BLaER1 (cell line): ENCODE measurements around the gene RHEX.
"Not testable (repeated sequence)": the region's sequence is repeated elsewhere in the genome, so short reads cannot be mapped to it uniquely, and the experiment has no call there.

Experiments used
- H3K27ac ChIP-seq: shearing (Covaris generic); formaldehyde crosslinking; 2 replicates; pipeline ENCODE4 v1.8.1; 2022
- H3K27me3 ChIP-seq: shearing (Covaris generic); formaldehyde crosslinking; 2 replicates; pipeline ENCODE4 v1.8.1; 2022
- H3K36me3 ChIP-seq: shearing (Covaris generic); formaldehyde crosslinking; 2 replicates; pipeline ENCODE4 v1.8.1; 2022
- H3K4me1 ChIP-seq: shearing (Covaris generic); formaldehyde crosslinking; 2 replicates; pipeline ENCODE4 v1.8.1; 2022
- H3K4me2 ChIP-seq: shearing (Covaris generic); formaldehyde crosslinking; 2 replicates; pipeline ENCODE4 v1.8.1; 2022
- H3K4me3 ChIP-seq: shearing (Covaris generic); formaldehyde crosslinking; 2 replicates; pipeline ENCODE4 v1.8.1; 2022
- H3K9ac ChIP-seq: shearing (Covaris generic); formaldehyde crosslinking; 2 replicates; pipeline ENCODE4 v1.8.1; 2022
- H3K9me3 ChIP-seq: shearing (Covaris generic); formaldehyde crosslinking; 2 replicates; pipeline ENCODE4 v1.8.1; 2022
- H4K20me1 ChIP-seq: shearing (Covaris generic); formaldehyde crosslinking; 2 replicates; pipeline ENCODE4 v1.8.1; 2022
- Cebpa-rat ChIP-seq: shearing (Covaris generic); IDR thresholded peaks from 2 replicates; pipeline ENCODE4 v1.8.1; 2022

The RHEX gene

GRCh38 chr1:206041640-206042039 is 11.3 kb upstream of the RHEX start:
- H3K27me3 ChIP-seq, result no peaks in the 10 kb centered on the region
- no peaks in the 10 kb centered on the region for H3K36me3 ChIP-seq
- H3K27ac ChIP-seq, result no peak overlapping the region
- H3K4me2 ChIP-seq, result no peak overlapping the region
- no peaks in the 10 kb centered on the region for H4K20me1 ChIP-seq
- no peak for TF ChIP-seq Cebpa-rat
- H3K4me3 ChIP-seq, result no peak overlapping the region
- H3K9ac ChIP-seq, result no peak overlapping the region
- H3K4me1 ChIP-seq, result peaks cover 35% of the 10 kb centered on the region
- no peaks in the 10 kb centered on the region for H3K9me3 ChIP-seq

DNA sequence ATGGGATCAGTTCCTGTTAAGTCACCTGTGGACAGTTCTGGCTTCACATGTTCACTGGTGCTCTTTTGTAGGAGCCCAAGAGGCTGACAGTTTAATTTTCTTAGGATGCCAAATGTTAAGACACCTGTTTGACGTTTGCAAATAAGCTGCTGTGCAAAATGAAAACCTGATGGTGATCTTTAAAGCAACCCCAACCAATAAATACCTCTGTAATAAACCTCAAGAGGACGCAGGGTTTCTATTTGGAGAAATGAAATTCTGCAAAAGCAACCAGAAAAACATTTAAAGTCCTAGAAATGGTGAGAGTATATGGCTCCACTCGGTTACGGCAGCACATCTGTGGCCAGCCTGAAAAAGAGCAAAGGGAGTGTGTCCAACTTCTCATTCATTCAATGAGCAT is 5.7 kb upstream of the RHEX start:
- Histone ChIP-seq H3K27me3 (no peaks in the 10 kb centered on the region), H3K27ac (no peak overlapping the region), H3K9me3 (no peaks in the 10 kb centered on the region), H3K4me3 (no peak overlapping the region), H3K36me3 (no peaks in the 10 kb centered on the region), H3K9ac (no peak overlapping the region), H3K4me2 (no peak overlapping the region), H3K4me1 (peaks cover 33% of the 10 kb centered on the region), H4K20me1 (no peaks in the 10 kb centered on the region)
- no peak for TF ChIP-seq Cebpa-rat

DNA sequence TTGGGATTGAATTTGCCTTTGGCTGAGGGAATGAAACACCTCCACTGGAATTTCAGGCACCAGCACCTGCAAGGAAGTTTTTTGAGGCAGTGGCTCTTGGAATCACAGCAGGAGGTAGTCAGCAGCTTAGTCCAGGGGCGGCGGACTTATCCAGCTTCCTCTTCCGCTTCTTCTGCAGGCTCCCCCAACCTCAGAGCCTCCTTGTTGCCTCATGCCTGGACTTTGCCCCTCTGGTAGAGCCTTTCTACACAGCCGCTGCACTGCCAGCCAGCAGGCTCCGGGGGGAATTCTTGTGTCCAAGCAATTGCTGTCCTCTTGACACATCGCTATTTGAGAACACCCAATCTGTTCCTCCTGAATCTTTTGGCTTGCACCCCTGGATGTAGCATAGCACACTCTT is 4.4 kb upstream of the RHEX start:
- peaks cover 43% of the 10 kb centered on the region for H3K4me1 ChIP-seq

DNA sequence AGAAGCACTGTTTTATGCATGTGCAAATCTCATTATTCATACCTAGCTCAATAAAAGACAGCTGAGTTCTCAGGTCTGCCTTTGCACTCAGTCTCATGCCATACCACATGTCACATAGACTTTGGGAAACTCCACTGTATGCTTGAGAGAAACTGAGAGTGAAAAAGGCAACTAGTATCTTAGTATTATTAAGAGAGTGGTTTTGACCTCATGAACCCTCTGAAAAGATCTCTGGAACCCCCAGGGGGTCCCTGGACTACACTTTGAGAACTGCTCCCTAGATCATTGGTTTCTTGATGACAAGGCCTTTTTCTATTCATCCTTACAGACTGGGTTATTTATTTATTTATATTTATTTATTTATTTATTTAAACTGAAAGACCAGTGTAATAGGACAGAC is 3.7 kb upstream of the RHEX start:
- Histone ChIP-seq H3K4me2 (no peak overlapping the region), H3K36me3 (no peaks in the 10 kb centered on the region), H3K9me3 (no peaks in the 10 kb centered on the region; the same call in 1 of the 2 replicates), H3K27ac (no peak overlapping the region), H4K20me1 (no peaks in the 10 kb centered on the region), H3K27me3 (no peaks in the 10 kb centered on the region), H3K9ac (no peak overlapping the region), H3K4me3 (no peak overlapping the region), H3K4me1 (peaks cover 42% of the 10 kb centered on the region)
- no peak for TF ChIP-seq Cebpa-rat

More for the DNA sequence above, 4.4 kb upstream of the RHEX start:
- H3K27ac ChIP-seq, result no peak overlapping the region
- no peaks in the 10 kb centered on the region for H4K20me1 ChIP-seq
- H3K4me3 ChIP-seq, result no peak overlapping the region
- no peaks in the 10 kb centered on the region for H3K27me3 ChIP-seq
- TF ChIP-seq Cebpa-rat, result no peak
- H3K36me3 ChIP-seq, result no peaks in the 10 kb centered on the region
- H3K9me3 ChIP-seq, result no peaks in the 10 kb centered on the region; the same call in 1 of the 2 replicates
- H3K9ac ChIP-seq, result no peak overlapping the region
- no peak overlapping the region for H3K4me2 ChIP-seq

DNA sequence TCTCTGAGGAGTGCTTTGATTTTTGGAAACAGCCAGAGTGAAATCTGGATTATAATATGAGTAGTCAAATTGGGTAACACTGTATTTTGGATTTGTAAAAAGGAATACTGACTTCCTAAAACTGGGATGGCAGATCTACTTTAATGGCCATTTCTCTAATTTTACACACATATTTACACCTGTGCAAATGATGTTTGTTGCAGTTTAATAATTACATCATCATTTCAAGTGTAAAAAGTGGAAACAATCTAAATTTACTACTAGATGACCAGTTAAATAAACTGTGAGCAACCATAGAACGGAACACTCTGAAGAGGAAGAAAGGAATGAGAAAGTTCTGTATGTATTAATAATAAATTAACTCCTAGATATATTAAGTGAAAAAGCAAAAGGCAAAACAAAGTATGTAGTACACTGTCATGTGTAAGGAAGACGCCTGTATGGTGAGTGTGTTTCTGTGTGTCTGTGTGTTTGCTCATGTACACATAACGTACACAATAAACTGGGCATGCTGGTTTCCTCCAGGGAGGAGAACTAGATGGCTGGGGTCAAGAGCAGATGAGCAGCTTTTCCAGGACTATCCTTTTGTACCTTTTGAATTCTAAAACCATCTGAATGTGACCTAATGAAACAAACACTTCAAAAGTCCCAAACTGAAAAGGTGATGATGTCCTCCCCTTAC is 2.9 kb upstream of the RHEX start:
- H3K9me3 ChIP-seq, result no peaks in the 10 kb centered on the region; the same call in 1 of the 2 replicates
- H3K9ac ChIP-seq, result no peak overlapping the region
- TF ChIP-seq Cebpa-rat, result no peak
- peak overlapping the region; percentile 81 for H3K4me2 ChIP-seq
- no peaks in the 10 kb centered on the region for H4K20me1 ChIP-seq
- H3K27ac ChIP-seq, result no peak overlapping the region; the same call in 1 of the 2 replicates
- no peaks in the 10 kb centered on the region for H3K27me3 ChIP-seq
- H3K36me3 ChIP-seq, result no peaks in the 10 kb centered on the region
- H3K4me1 ChIP-seq, result peaks cover 42% of the 10 kb centered on the region
- no peak overlapping the region for H3K4me3 ChIP-seq

DNA sequence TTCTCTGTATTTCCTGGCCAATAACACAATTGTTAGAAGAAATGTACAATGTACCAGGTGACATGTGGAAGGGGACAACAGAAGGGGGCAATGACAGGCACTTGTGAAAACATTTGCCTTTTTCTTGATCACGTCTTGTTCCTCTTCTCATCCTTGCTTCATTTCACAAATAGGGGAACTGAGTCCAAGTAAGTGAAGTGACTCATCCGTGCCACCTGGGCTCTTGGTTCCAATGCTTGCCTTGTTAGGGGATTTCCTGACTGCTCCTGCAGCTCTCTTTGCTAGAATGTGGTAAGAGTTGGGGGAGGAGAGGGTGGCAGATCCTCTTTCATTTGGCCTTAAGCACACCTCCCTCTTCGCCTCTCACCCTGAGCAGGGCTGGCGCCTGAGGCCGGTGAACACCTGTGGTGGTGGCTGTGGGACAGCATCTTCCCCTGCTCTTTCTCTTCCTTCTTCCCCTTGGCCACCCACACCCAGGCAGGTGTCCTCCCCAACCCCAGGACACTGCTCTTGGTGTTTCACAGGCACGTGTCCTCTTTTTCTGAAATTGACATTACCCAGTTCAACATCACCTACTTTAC is 2.2 kb upstream of the RHEX start:
- Histone ChIP-seq H3K9me3 (no peaks in the 10 kb centered on the region; the same call in 1 of the 2 replicates), H3K36me3 (no peaks in the 10 kb centered on the region), H4K20me1 (no peaks in the 10 kb centered on the region), H3K27me3 (no peaks in the 10 kb centered on the region), H3K4me1 (peaks cover 42% of the 10 kb centered on the region), H3K27ac (peak overlapping the region; percentile 68), H3K4me3 (no peak overlapping the region), H3K4me2 (peak overlapping the region; percentile 81), H3K9ac (peak overlapping the region; percentile 13; the same call in 1 of the 2 replicates)
- no peak for TF ChIP-seq Cebpa-rat

- Histone ChIP-seq H3K4me1 (peaks cover 42% of the 10 kb centered on the region), H3K27ac (peak overlapping the region; percentile 68)
Measured at GRCh38 chr1:206052231-206052865, 625 bp upstream of the RHEX start.

GRCh38 chr1:206053616-206054015 is 643 bp downstream of the RHEX start:
- H3K27me3 ChIP-seq, H3K9me3 ChIP-seq, H4K20me1 ChIP-seq, H3K36me3 ChIP-seq: not testable (repeated sequence)
- Histone ChIP-seq H3K4me2 (peak overlapping the region; percentile 69), H3K4me3 (peak overlapping the region; percentile 41), H3K4me1 (peaks cover 42% of the 10 kb centered on the region), H3K27ac (peak overlapping the region; percentile 79), H3K9ac (peak overlapping the region; percentile 53; the same call in 1 of the 2 replicates)

More at GRCh38 chr1:206052231-206052865, 625 bp upstream of the RHEX start:
- H4K20me1 ChIP-seq, H3K27me3 ChIP-seq, H3K9me3 ChIP-seq, H3K9ac ChIP-seq, H3K4me3 ChIP-seq, H3K36me3 ChIP-seq: not testable (repeated sequence)
- peak overlapping the region; percentile 81 for H3K4me2 ChIP-seq

GRCh38 chr1:206055069-206055625 is 2.2 kb downstream of the RHEX start:
- H3K27ac ChIP-seq, H3K27me3 ChIP-seq, H3K4me2 ChIP-seq, H3K9ac ChIP-seq, H4K20me1 ChIP-seq, H3K4me3 ChIP-seq, H3K36me3 ChIP-seq, H3K9me3 ChIP-seq: not testable (repeated sequence)
- peaks cover 48% of the 10 kb centered on the region for H3K4me1 ChIP-seq

DNA sequence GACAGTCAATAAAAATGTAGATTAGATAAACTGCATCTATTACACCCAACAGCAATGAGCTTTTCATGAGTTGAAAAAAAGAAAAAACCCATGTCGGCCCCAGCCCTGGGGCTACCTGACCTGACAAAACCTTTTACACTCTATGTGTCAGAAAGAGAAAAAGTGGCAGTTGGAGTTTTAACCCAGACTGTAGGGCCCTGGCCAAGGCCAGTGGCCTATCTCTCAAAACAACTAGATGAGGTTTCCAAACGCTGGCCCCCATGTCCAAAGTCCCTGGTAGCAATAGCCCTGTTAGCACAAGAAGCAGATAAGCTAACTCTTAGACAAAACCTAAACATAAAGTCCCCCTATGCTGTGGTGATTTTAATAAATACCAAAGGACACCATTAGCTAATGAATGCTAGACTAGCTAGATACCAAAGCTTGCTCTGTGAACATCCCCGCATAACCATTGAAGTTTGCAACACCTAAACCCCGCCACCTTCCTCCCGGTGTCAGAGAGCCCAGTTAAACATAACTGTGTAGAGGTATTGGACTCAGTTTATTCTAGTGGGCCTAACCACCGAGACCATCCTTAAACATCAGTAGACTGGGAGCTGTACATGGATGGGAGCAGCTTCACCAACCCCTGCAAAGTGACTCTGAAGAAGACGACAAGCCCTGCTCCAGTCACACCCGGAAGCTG is 2.8 kb downstream of the RHEX start:
- not testable (repeated sequence) for H3K4me3 ChIP-seq, H4K20me1 ChIP-seq, H3K27me3 ChIP-seq, H3K9me3 ChIP-seq, H3K4me2 ChIP-seq, H3K36me3 ChIP-seq, H3K9ac ChIP-seq, H3K27ac ChIP-seq
- peaks cover 42% of the 10 kb centered on the region for H3K4me1 ChIP-seq

- peaks cover 17% of the 10 kb centered on the region for H3K9me3 ChIP-seq
- H3K36me3 ChIP-seq, H4K20me1 ChIP-seq, H3K27me3 ChIP-seq, H3K4me3 ChIP-seq, H3K9ac ChIP-seq, H3K27ac ChIP-seq: not testable (repeated sequence)
- H3K4me1 ChIP-seq, result peaks cover 22% of the 10 kb centered on the region
- peak overlapping the region; percentile 40 for H3K4me2 ChIP-seq
Measured at GRCh38 chr1:206058289-206058926, 5.4 kb downstream of the RHEX start.
